GM12864 (cell line): ENCODE results near the gene MAG.

Experiments
- DNase-seq: peaks from one replicate; pipeline ENCODE4 v3.0.0-alpha.2; 2011; ENCODE audit warnings: low read depth
- H3K4me3 ChIP-seq: 2 replicates; pipeline ENCODE4 v1.5.1; 2011; ENCODE audit warnings: mild to moderate bottlenecking, low read depth, low read length, control low read depth
- CTCF ChIP-seq: IDR thresholded peaks from 2 replicates; pipeline ENCODE4 v1.5.1; 2011; ENCODE audit warnings: low read depth, mild to moderate bottlenecking, moderate library complexity, low read length, control low read depth, inconsistent platforms; ENCODE audit errors: missing control alignments

MAG gene

DNA sequence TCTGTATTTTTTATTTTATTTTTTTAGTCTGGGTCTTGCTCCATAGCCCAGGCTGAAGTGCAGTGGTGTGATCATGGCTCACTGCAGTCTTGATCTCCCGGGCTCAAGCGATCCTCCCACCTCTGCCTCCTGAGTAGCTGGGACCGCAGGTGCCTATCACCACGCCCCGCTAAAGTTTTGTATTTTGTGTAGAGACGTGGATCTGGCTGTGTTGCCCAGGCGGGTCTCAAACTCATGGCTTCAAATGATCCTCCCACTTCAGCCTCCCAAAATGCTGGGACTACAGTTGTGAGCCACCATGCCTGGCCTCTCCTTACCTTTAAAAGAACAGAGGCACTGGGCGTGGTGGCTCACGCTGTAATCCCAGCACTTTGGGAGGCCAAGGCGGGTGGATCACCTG, 4.2 kb upstream of the MAG start:
- H3K4me3 ChIP-seq: no peak overlapping the region
- no peak for DNase-seq

DNA sequence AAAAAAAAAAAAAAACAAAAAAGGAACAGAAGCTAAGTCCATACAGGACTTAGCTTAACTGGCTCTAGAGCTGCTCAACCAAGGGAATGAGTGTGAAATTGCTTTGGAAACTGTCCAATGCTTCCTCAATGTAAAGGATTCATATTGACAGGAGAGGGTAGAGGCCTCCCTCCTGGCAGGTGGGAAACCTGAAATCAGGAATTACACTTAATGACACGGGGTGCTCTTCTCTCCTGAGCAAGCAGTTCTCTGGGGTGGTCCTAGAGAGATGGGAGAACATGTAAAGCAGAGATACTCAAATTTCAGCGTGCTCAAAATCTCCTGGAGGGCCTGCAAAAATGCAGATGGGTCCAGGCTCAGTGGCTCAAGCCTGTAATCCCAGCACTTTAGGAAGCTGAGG, 3.6 kb upstream of the MAG start:
- DNase-seq: no peak
- H3K4me3 ChIP-seq: no peak overlapping the region
- TF ChIP-seq CTCF: no peak

More for the DNA sequence above, 4.2 kb upstream of the MAG start:
- TF ChIP-seq CTCF: no peak

- TF ChIP-seq CTCF: no peak
- H3K4me3 ChIP-seq: no peak overlapping the region
- DNase-seq: no peak
Observed at GRCh38 chr19:35288906-35289305, 3.1 kb upstream of the MAG start.

DNA sequence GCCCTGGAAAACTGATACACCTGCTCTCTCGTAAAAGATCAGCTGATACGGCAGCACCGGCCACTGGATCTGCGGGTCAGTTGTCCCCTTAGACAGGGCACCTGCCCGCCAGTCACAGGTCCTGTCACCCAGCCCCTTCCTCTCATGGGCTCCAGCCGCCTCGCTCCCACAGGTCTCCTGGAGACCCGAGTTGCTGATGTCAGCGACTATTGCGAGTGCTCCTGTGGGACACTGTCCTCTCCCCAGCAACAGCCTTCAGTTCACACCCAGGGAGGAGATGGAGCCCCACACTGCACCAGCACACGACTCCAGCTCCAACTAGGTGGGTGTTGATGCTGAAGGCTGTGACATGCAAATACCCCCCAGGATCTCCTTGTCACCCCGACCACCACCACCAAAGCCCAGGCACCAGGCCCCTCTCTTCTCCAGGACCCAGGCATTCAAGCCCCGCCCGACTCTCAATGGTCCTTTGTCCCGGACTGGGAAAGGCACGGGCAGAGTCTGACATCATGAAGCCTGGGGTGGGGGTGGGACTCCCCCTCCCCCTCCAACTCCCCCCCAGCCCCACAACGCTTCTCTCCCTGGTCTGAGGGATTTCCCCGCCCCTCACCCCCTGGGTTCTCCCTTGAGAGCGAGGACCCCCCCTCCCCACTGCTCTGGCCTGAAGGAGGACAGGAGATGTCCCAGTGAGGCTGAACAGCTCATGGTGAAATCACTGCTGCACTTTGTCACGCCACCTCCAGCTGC, 1.4 kb upstream of the MAG start:
- no peak for TF ChIP-seq CTCF
- DNase-seq: no peak
- H3K4me3 ChIP-seq: no peak overlapping the region

DNA sequence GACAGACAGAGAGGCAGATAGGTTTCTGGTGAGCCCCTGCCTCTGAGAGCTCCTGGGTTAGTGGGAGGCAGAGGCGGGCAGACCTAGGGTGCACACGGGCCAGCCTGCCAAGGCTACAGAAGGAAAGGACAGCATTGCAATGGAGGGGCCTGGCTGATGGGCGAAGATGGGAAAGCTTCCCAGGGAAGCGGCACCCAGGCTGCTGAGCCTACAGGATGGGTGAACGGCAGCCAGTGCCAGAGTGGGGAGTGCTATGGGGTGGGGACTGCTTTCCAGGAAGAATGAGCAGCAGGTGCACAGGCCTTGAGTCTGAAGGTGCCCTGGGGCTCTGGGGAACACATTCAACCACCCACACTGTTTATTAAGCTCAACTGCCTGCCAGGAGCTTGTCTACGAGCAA, 702 bp upstream of the MAG start:
- DNase-seq: no peak
- no peak overlapping the region for H3K4me3 ChIP-seq
- TF ChIP-seq CTCF: no peak

DNA sequence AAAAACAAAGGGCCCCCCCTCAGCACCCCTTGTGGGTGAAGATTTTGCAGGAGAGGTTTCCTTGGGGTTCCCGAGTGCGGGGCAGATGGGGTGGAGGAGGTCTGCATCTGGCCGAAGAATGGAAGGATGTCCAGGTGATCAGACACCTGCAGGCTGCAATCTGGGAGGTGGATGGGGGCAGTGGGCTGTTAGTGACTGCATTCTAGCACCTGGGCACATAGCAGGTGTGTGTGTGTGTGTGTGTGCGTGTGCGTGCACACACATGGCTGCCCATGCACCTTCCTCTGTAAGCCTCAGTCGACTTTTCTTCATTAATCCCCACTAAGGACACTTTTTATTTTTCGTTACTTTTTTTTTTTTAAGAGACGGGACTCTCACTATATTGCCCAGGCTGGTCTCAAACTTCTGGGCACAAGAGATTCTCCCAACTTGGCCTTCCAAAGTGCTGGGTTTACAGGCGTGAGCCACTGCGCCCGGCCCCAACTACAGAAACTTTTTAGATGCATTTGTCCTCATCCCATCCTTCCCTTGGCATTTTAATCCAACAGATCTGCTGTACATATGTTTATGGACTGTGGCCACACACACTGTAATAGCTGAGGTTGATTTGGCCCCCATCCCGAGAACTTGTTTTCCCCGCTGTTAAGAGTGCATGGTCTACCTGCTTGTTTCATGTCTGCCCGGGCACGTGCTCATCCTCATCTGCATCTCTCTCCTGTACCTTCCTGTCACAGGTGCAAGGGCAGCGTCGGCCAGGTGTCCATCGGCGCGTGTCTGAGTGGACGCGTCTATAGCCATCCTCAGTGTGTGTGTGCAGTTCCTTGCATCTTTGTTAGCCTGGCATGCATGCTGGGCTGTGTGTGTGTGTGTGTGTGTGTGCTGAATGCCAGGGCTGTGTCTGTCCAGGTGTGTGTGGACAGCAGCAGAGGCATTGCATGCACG, 731 bp downstream of the MAG start:
- no peak for TF ChIP-seq CTCF
- no peak overlapping the region for H3K4me3 ChIP-seq
- no peak for DNase-seq

GRCh38 chr19:35293363-35293739, 1.4 kb downstream of the MAG start:
- DNase-seq: no peak
- H3K4me3 ChIP-seq: no peak overlapping the region
- TF ChIP-seq CTCF: no peak
